ENCODE results near the gene CTSD.

Gene CTSD

GRCh38 chr11:1719781-1720180 lies 43.9 kb downstream of the CTSD start:
- no peak for DNase-seq

- DNase-seq, result no peak
These were observed 45.4 kb downstream of the CTSD start for GRCh38 chr11:1718326-1718725.

DNA sequence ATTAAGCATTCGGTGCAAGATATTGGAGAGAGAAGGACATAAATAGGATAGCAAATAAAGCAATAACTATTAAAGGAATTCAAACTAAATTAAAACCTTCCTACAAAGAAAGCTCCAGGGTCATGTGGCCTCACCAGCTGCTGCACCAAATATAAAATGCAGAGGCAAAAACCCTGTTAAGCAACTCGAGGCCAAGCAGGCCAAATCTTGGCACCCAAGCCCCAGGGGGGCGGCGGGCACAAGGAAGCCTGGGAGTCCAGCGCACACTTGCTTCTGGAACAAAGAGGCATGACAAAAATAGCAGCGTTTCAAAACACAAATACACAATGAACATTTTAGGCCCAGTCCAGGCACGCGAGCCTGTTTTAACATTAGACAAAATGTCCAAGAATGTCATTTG lies 46.0 kb downstream of the CTSD start:
- DNase-seq, result no peak

DNA sequence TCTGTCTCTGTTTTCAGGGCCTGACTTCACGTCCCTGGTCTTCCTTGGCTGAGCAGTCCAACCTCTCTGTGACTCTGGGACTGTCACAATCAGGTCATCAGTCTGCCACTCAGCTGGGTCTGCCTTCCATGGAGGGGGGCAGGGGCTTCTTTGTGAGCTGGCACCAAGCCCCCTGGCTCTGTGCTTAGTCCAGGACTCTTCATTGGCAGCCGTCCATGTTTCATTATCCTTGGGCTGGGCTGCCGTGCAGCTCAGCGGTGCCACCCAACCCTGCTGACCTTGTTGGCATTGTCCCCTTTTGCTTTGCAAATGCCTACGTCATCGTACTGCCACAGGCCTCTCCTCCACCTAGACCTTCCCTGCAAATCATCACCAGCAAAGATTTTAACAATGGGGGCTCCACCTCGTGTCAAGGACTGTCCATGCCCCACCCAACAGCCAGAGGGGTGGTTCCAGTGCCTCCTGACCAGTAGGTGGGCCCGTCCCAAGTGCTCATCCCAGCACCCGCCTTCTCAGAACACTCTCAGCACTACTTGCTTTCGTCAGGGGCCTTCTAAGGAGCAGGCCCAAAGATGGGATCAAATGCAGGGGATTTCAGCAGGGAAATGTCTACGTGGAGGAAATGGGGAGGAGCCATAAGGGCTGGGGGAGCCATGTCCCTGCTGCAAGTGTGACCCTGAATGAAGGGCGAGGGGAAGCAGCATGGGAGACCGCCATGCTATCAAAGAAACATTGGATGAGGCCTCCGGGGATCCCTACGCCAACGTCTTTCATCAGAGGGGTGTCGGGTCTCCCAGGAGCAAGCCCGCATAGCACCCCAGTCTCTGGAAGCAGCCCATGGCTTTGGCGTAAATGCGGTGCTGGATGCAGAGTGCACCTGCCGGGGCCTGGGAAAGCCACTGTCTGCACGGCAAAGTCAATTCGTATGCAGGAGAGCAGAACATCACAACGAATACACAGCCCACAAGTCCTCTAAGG lies 48.5 kb downstream of the CTSD start:
- peak; percentile 27 for DNase-seq

DNA sequence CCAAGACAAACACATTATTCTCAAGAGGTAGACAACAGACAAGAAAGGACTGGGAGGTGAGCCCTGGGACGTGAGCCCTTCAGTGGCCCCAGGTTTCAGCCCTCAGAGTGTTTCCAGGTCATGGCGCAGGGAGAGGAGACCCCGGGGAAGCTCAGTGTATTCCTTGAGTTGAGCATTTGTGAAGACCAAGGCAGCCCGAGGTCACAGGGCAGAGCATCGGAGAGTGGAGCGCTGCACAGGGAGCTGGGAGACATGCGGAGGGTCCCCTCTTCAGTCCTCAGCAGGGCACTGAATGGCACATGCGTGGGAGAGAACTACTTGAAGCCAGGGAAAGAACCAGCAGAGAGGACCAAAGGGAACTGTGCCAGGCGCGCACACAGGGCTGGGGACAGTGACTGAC lies 55.0 kb downstream of the CTSD start:
- no peak for DNase-seq

DNA sequence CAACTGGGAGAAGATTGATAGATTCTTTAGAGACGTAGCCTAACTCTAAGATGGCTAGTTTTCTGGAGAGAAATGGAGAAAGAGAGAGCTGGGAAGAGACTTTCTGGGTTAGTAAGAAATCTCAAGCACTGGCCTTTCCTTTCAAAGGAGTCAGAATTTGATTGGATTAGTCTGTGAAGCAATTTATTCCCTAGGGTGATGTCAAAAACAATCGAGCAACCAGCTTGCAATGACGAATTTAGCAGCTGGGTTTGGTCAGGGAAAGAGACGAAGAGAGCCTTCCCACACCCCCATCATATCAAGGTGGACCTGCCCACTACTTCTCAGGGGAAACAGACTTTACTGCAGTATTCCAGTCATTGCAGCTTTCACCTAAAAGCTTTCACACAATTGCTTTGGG lies 56.0 kb downstream of the CTSD start:
- no peak for DNase-seq

DNA sequence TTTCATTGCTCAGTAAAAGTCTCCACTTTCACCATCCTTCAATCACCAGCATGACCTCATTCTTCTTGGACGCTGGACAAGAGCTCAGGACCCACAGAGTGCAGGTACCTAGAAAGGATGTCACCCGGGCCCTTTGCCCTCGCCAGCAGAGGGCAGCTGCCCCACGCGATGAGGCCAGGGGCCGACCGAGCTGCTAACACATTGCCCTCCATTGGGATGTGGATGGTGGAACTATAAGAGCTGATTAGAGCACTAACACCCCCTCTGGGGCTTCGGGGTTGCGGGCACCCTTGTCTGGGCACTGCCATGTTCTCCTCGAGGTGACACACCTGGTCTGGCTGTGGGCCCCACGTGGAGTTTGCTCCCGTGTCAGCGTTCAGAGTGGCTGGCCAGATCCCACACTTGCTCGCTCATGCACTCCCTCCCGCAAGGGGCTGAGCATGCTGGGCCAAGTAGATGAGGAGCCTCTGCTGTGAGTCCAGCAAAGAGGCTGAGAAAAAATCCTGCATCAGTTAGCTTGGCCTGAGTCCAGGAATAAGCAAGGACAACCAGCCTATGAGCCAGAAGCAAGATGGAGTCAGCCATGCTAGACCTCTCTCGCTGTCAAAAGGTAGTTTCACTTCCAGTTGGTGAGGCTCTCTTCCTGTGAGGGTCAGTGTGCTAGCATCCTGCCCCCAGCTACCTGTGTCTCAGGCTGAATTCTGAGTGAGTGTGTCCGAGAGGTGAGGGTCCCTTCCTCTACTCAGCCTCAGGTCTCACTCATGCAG lies 56.9 kb downstream of the CTSD start:
- DNase-seq, result no peak

GRCh38 chr11:1705126-1706052 lies 58.3 kb downstream of the CTSD start:
- no peak for DNase-seq

DNA sequence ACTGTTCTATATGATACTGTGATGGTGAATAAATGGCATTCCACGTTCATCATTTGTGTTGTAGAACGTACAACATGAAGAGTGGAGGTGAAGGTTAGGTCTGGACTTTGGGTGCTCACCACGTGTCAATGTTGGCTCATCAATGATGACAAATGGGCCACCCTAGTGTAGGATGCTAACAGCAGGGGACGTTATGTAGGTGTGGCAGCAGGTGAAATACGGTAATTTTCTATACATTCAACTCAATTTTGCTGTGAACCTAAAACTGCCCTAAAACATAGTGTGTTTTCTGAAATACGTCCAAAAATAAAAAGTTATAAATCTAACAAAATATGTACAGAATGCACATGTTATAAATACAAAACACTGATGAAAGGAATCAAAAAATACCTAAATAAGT lies 60.6 kb downstream of the CTSD start:
- DNase-seq, result no peak

Measured in DMS79 treated with DMSO at 0.1 percent for 48 hours (cell line).